HepG2 (cell line): ENCODE results near the gene TUBG2. TPM values are rescaled to one million over a fixed set of nuclear protein-coding genes. Genes with fewer than 3 reads are reported as not detected.

Experiments
- ATAC-seq: fragments of 200-7000 bp; cut with Tn5 transposase; 3 replicates; pipeline ENCODE4 v1.9.1; 2020; ENCODE audit warnings: mild to moderate bottlenecking, moderate library complexity
- BruUV-seq: library from RNA; stranded (reverse); fragments of 400-500 nt; replicated peaks from 2 replicates; lab custom pipeline; 2021; lab: Mats Ljungman, UMichigan
- CTCF ChIA-PET: fragments of 300-600 bp; formaldehyde crosslinking; extraction: SDS; loops from one replicate; lab custom pipeline; 2021; ENCODE audit warnings: low total read pairs, inconsistent platforms, low intra/inter-chr PET ratio; lab: Yijun Ruan, JAX
- POLR2A ChIA-PET: fragments of 350-600 bp; sonication (Branson Sonifier 250); formaldehyde crosslinking; loops from one replicate; lab custom pipeline; 2020; ENCODE audit warnings: antibody characterized with exemption, inconsistent platforms; lab: Yijun Ruan, JAX
- DNase-seq: peaks from one replicate; pipeline ENCODE4 v3.0.0-alpha.2; 2015; ENCODE audit warnings: low spot score
- FAIRE-seq: peaks from 3 replicates; lab custom pipeline; 2011; peaks lifted over from hg19 to GRCh38; lab: Jason Lieb, UNC
- H2AFZ ChIP-seq: one replicate; pipeline ENCODE4 v1.6.1; 2011; ENCODE audit warnings: low read length, inconsistent platforms
- H3K27ac ChIP-seq: fragments of 300-600 bp; 3 replicates; pipeline ENCODE4 v1.8.0; 2011; ENCODE audit warnings: mixed run types, mild to moderate bottlenecking, mixed read lengths, low read length, inconsistent platforms; ENCODE audit not compliant: insufficient read depth; ENCODE audit errors: extremely low read length
- H3K27me3 ChIP-seq, 2 experiments: fragments of 200-600 bp in 1 of 2; 2 replicates in 1 of 2; 3 replicates in 1 of 2; pipeline versions ENCODE4 v1.6.0 to v1.8.0; 2011; ENCODE audit warnings: low read length in 2 of 2, mild to moderate bottlenecking in 2 of 2, moderate library complexity in 2 of 2, inconsistent platforms in 1 of 2; ENCODE audit not compliant: insufficient read depth in 2 of 2, control insufficient read depth in 1 of 2
- H3K36me3 ChIP-seq, 2 experiments: fragments of 200-600 bp in 1 of 2; replicated peaks in 1 of 2; 2 replicates in 1 of 2; 3 replicates in 1 of 2; pipeline versions ENCODE4 v1.5.1 to v1.8.0; 2011; ENCODE audit warnings: low read length in 2 of 2, inconsistent platforms in 1 of 2; ENCODE audit not compliant: insufficient read depth in 2 of 2, control insufficient read depth in 1 of 2
- H3K4me1 ChIP-seq: 2 replicates; pipeline ENCODE4 v1.5.1; 2012; ENCODE audit warnings: low read length, inconsistent platforms; ENCODE audit not compliant: insufficient read depth
- H3K4me2 ChIP-seq: 2 replicates; pipeline ENCODE4 v1.6.0; 2011; ENCODE audit warnings: low read depth, low read length, inconsistent platforms
- H3K4me3 ChIP-seq, 3 experiments: fragments of 200-600 bp in 1 of 3; sonication (generic), shearing (Covaris generic) in 1 of 3; replicated peaks in 1 of 3; 2 replicates each; pipeline ENCODE4 v1.5.1; 2011 to 2016; ENCODE audit warnings: low read length in 3 of 3, inconsistent platforms in 2 of 3, low read depth in 2 of 3, mild to moderate bottlenecking in 2 of 3, control low read depth in 1 of 3, mixed read lengths in 1 of 3; ENCODE audit not compliant: insufficient read depth in 1 of 3
- H3K79me2 ChIP-seq: one replicate; pipeline ENCODE4 v1.6.1; 2011; ENCODE audit warnings: low read length, inconsistent platforms; ENCODE audit not compliant: insufficient read depth
- H3K9ac ChIP-seq: 2 replicates; pipeline ENCODE4 v1.6.0; 2011; ENCODE audit warnings: mild to moderate bottlenecking, low read depth, low read length, inconsistent platforms; ENCODE audit not compliant: insufficient read depth
- H3K9me3 ChIP-seq: 2 replicates; pipeline ENCODE4 v1.5.1; 2012; ENCODE audit warnings: mild to moderate bottlenecking, low read length
- H4K20me1 ChIP-seq: 2 replicates; pipeline ENCODE4 v1.6.0; 2011; ENCODE audit warnings: inconsistent platforms, mild to moderate bottlenecking, low read length, moderate library complexity; ENCODE audit not compliant: insufficient read depth
- AGO1 ChIP-seq: fragments of 200-400 bp; formaldehyde crosslinking; IDR thresholded peaks from 2 replicates; pipeline ENCODE4 v1.6.1; 2017; ENCODE audit warnings: mild to moderate bottlenecking, low read depth, low read length, moderate library complexity; ENCODE audit not compliant: poor library complexity, severe bottlenecking
- HNRNPL ChIP-seq: fragments of 200-400 bp; formaldehyde crosslinking; IDR thresholded peaks from 2 replicates; pipeline ENCODE4 v1.6.1; 2017; ENCODE audit warnings: mild to moderate bottlenecking, low read depth, low read length
- REST ChIP-seq, 2 experiments: IDR thresholded peaks; 2 replicates each; pipeline ENCODE4 v1.6.1; 2011 to 2012; ENCODE audit warnings: low read length in 2 of 2, borderline replicate concordance in 1 of 2, low read depth in 1 of 2, mild to moderate bottlenecking in 1 of 2, moderate library complexity in 1 of 2
- SMAD1 ChIP-seq: sonication (generic); formaldehyde crosslinking; IDR thresholded peaks from 2 replicates; pipeline ENCODE4 v1.4.0; 2020; ENCODE audit warnings: missing genetic modification reagents, low read depth, mild to moderate bottlenecking, borderline replicate concordance
- ZC3H13 ChIP-seq: sonication (generic); formaldehyde crosslinking; IDR thresholded peaks from 2 replicates; pipeline ENCODE4 v1.8.1; 2023; ENCODE audit warnings: mild to moderate bottlenecking, missing genetic modification reagents, moderate library complexity
- ZNF138 ChIP-seq: sonication (generic); formaldehyde crosslinking; IDR thresholded peaks from 2 replicates; pipeline ENCODE4 v1.5.0; 2020; ENCODE audit warnings: mild to moderate bottlenecking, low read depth, missing genetic modification reagents
- WGBS: methylation state at CpG from one replicate; pipeline ENCODE4 v1.1.6; 2017; ENCODE audit warnings: low lambda C conversion rate; 5-methylcytosine and 5-hydroxymethylcytosine counted together
- in situ Hi-C: cut with HindIII; loops from 2 replicates; pipeline ENCODE4 v1.10.0; 2017; ENCODE audit warnings: low pct_unique_long_range_greater_than_20kb; ENCODE audit not compliant: extremely low pct_ligation_motif_present
- intact Hi-C: fragments of 100-400 bp; cut with micrococcal nuclease; formaldehyde crosslinking; loops from one replicate; pipeline ENCODE4 v1.10.0; 2022; ENCODE audit not compliant: unreplicated experiment
- polyA plus RNA-seq, 8 experiments: library from polyadenylated mRNA; depleted of rRNA in 3 of 8; stranded (reverse) in 7 of 8; unstranded in 1 of 8; fragments of >200 nt; fragmentation: Illumina TruSeq in 4 of 8; extraction: Trizol in 4 of 8; gene quantifications; 2 replicates each; pipeline versions ENCODE4 v1.2.1 to v1.2.3, GENCODE V29; 2011 to 2016; ENCODE audit warnings: low read depth in 4 of 8, missing spikeins in 1 of 8, mixed read lengths in 1 of 8; ENCODE audit not compliant: insufficient read depth in 1 of 8
- total RNA-seq, 5 experiments: library from RNA; depleted of rRNA; stranded (reverse); fragments of >200 nt; fragmentation: Illumina TruSeq; extraction: Trizol; gene quantifications; 2 replicates each; pipeline ENCODE4 v1.2.3, GENCODE V29; 2016; ENCODE audit warnings: low read depth in 1 of 5

The TUBG2 gene
- total and polyA plus RNA-seq, 2 of the 13 experiments (the other 11 are each of a cell fraction or from before 2014, with no cell fraction given), result 16.0 to 42.3 TPM

GRCh38 chr17:42685831-42686230 is 26.7 kb downstream of the TUBG2 start:
- intact Hi-C loops, result no loop called here
- no peak overlapping the region for H3K27ac ChIP-seq
- no peak overlapping the region for H2AFZ ChIP-seq
- in situ Hi-C loops, result no loop called here
- ChIA-PET CTCF (no interaction called here), POLR2A (no interaction called here)
- BruUV-seq, result no TSS peak
- H3K9ac ChIP-seq, result no peak overlapping the region
- no peaks in the 10 kb centered on the region; a peak in 1 of 5 replicates for H3K36me3 ChIP-seq
- H3K4me2 ChIP-seq, result no peak overlapping the region
- peaks cover 25% of the 10 kb centered on the region for H3K4me1 ChIP-seq
- WGBS, result 97% methylated on average over 14 of the region's 14 CpGs
- H3K4me3 ChIP-seq, result no peak overlapping the region
- H3K79me2 ChIP-seq, result no peaks in the 10 kb centered on the region
- H4K20me1 ChIP-seq, result no peaks in the 10 kb centered on the region
- H3K27me3 ChIP-seq, result no peaks in the 10 kb centered on the region
- TF ChIP-seq ZNF138 (CRISPR knock-in tag), result no peak
- TF ChIP-seq REST (IDR thresholded peaks at IDR 0.05; ENCODE audit: borderline replicate concordance in 1 of 2, low read depth in 1 of 2, low read length in 2 of 2), result no peak
- TF ChIP-seq AGO1, result no peak
- TF ChIP-seq HNRNPL, result no peak
- TF ChIP-seq ZC3H13, result no peak
- no peak for TF ChIP-seq SMAD1 (CRISPR knock-in tag)
- no peak for FAIRE-seq
- ATAC-seq, result no peak
- no peak for DNase-seq
- no peaks in the 10 kb centered on the region for H3K9me3 ChIP-seq
